Activated T-cell treated with anti-CD3 and anti-CD28 coated beads for 1 hour (primary cell): Measurements from ENCODE around the gene COPS3.

ENCODE experiments used
- DNase-seq: peaks from one replicate; pipeline ENCODE4 v3.0.0-alpha.2; 2020; ENCODE audit warnings: low read depth

Gene COPS3

GRCh38 chr17:17216236-17216635 lies 64.8 kb downstream of the COPS3 start:
- DNase-seq: no peak

DNA sequence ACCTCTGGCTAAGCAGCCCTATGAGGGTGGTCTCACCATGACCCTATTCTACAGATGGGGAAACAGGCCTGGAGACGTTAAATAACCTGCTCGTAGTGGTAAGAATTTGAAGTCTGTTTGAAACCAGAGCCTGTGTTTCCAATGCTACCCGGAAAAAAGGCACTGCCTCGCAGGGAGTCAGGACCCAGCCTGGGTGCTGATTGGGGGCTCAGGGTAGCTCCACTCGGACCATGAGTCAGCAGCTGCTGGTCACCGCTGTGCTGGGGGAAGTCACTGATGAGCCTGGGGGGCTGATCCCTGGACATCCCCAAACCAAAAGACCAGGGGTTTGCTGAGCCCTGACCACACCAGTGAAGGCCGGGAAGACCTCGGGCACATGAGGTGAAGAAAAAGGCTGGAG lies 65.5 kb downstream of the COPS3 start:
- DNase-seq: no peak

- DNase-seq: no peak
Observed at GRCh38 chr17:17214646-17215436, 66.2 kb downstream of the COPS3 start.

GRCh38 chr17:17213775-17214174 lies 67.3 kb downstream of the COPS3 start:
- DNase-seq: no peak

DNA sequence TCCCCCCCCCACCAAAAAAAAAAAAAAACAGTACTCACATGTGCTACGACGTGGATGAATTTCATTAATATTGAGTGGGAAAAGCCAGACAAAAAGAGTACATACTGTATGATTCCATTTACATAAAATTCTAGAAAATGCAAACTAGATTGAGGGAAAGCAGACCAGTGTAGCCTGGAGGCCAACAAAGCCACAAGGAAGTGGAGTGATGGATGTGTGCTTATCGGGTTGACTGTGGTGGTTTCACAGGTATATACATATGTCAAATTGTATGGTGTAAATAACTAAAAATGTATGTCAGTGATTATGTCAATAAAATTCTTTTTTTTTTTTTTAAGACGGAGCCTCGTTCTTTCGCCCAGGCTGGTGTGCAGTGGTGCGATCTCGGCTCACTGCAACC lies 73.0 kb downstream of the COPS3 start:
- no peak for DNase-seq

DNA sequence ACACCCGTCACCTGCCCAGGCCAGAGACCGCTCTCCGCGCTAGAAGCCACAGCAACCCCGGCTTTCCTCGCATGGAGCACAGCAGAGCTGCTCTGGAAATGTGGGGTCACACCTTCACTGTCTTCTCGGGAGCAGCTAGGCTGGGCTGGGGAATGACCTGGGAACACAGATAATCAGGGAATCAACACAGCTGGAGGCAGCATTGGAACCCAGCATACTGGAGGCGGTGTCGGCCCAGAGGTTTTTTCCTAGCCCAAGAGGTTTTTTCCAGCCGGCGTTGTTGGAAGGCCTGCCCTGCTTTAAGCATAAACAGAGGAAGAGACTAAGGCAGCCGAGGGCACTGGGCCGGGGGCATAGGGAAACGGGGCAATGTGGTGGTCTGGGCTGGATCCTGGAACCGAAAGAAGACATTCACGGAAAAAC lies 74.1 kb downstream of the COPS3 start:
- DNase-seq: no peak

DNA sequence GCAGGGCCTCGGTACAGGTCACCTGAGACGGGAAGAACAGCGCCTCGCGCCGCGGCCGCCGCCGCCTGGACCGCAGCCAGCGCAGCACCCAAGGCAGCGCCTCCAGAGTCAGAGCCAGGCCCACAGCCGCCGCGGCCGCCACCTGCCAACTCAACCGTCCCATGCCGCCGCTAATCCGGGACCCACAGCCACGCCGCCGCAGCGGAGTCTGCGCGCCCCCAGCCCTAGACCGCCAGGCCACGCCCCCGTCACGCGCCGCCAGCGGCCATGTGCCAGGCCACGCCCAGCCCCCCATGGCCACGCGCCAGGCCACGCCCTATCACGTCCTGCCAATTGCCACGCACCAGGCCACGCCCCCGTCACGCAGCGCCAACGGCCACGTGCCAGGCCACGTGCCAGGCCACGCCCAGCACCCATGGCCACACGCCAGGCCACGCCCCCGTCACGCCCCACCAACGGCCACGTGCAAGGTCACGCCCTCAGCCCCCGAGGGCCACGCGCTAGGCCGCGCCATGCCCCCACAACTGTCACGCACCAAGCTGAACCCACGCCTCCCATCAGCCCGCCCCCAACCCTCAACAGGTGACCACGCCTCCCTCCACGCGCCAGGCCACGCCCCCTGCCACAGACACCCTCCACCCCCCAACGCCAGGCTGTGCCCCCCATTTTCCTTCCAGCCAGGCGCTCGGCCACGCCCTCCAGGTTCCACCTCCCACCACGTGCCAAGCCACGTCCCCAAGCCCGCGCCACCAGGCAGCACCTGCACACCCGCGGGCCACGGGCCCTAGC lies 74.7 kb downstream of the COPS3 start, which contains the start of gene PLD6:
Gene PLD6, minus strand, starts transcription at position 210 of the 789 bp plus-strand sequence. Its CDS starts 47 bp downstream, at position 163.
- peak; percentile 81 for DNase-seq

GRCh38 chr17:17205368-17206123 lies 75.5 kb downstream of the COPS3 start:
- peak; percentile 28 for DNase-seq

DNA sequence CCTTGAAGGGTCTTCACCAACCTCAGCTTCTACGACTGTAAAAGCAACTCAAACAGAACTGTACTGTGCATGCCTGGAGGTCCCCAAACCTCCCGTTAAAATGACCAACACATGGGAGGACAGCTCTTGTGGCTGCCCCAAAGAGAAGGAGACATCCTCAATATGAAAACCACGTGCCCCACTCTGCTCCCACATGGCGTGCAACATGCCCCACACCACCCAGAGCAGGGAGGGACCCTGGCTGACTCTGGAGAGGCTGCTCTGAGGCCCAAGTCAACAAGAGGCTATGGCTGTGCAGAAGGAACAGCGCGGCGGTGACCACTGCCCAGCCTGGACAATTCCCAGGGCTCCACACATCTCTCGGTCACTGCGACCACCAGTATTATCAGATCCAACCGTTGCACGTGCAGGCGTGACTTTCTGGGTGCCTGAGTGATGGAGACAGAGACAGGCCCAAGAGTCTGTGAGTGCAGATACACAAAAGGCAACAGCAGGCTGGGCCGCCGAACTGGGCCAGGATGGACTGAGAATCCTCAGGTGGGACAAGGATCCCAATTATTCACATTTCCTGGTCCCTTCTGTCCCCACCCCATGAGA lies 76.3 kb downstream of the COPS3 start:
- DNase-seq: no peak

- DNase-seq: no peak
Observed at GRCh38 chr17:17204041-17204591, 76.9 kb downstream of the COPS3 start.

DNA sequence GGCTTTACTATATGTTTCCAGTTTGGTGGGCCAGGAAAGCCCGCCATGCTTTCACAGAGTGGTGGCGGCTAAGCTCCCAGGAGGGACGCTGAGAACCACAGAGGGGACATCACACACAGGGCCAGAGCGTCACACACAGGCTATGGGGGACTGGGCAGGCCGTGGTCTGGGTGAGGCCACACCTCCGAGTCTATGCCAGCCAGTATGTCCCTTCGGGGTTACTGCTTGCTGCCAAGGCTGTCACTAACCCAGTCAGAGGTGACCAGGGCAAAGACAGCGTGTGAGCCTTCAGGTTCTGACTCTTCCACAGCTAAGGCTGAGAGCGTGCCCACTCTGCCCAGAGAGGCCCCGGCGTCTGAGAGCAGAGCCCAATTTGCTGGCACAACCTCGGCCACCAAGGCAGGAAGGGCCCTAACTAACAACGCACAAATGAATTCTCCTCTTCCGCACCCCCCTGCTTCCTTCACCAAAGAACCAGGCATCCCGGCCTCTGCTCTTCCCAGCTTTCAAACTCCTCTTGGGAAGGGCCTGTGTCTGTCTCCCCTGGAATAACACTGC lies 77.8 kb downstream of the COPS3 start:
- DNase-seq: no peak

GRCh38 chr17:17201907-17202306 lies 79.1 kb downstream of the COPS3 start:
- no peak for DNase-seq

- DNase-seq: no peak
Observed at GRCh38 chr17:17201271-17201670, 79.8 kb downstream of the COPS3 start.

- no peak for DNase-seq
Observed at GRCh38 chr17:17200831-17201230, 80.2 kb downstream of the COPS3 start.

- DNase-seq: no peak
Observed at GRCh38 chr17:17200311-17200710, 80.7 kb downstream of the COPS3 start.

GRCh38 chr17:17198281-17198680 lies 82.8 kb downstream of the COPS3 start:
- no peak for DNase-seq

DNA sequence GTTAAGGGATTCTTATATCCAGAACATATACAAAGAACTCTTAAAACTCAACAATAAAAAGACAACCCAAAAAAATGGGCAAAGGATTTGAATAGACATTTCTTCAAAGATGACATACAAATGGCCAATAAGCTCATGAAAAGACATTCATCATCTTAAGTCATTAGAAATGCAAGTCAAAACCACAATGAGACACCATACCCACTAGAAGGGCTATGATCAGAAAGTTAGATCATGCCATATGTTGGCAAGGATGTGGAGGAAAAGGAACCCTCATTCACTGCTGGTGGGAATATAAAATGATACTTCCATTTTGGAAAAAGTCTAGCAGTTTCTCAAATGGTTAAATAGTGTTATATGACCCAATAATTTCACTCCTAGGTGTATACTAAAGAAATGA lies 84.3 kb downstream of the COPS3 start:
- DNase-seq: no peak
